SK-N-SH (cell line): ENCODE results near the gene CAPN5.

Experiments used
- EZH2phosphoT487 ChIP-seq: fragments of 200-600 bp; sonication (generic); IDR thresholded peaks from 2 replicates; pipeline ENCODE4 v1.6.1; 2017; ENCODE audit warnings: low read depth, mixed run types, mild to moderate bottlenecking, antibody characterized with exemption, moderate library complexity, borderline replicate concordance
- IRF3 ChIP-seq: fragments of 150-350 bp; IDR thresholded peaks from 2 replicates; pipeline ENCODE4 v1.6.1; 2016; ENCODE audit warnings: mild to moderate bottlenecking, low read depth, low read length
- MAX ChIP-seq: IDR thresholded peaks from 2 replicates; pipeline ENCODE4 v1.4.0; 2012; ENCODE audit warnings: low read depth
- MXI1 ChIP-seq: IDR thresholded peaks from 2 replicates; pipeline ENCODE4 v1.6.1; 2012; ENCODE audit warnings: mild to moderate bottlenecking, low read depth, low read length, improper control_type of control experiment
- RAD21 ChIP-seq: IDR thresholded peaks from 2 replicates; pipeline ENCODE4 v1.6.1; 2012; ENCODE audit warnings: mild to moderate bottlenecking, low read length
- RFX5 ChIP-seq: IDR thresholded peaks from 2 replicates; pipeline ENCODE4 v1.6.1; 2012; ENCODE audit warnings: mild to moderate bottlenecking, improper control_type of control experiment, low read length
- ZBTB33 ChIP-seq: IDR thresholded peaks from 2 replicates; pipeline ENCODE4 v1.4.0; 2012; ENCODE audit warnings: low read depth, borderline replicate concordance
- TF ChIP-seq, protein P1 (sequence below): fragments of 200-600 bp; sonication (generic); IDR thresholded peaks from 2 replicates; pipeline ENCODE4 v1.6.1; 2017; ENCODE audit warnings: antibody characterized with exemption, mild to moderate bottlenecking, moderate library complexity

GRCh38 chr11:77138106-77138649 lies 71.4 kb downstream of the CAPN5 start:
- TF ChIP-seq, protein P1, sequence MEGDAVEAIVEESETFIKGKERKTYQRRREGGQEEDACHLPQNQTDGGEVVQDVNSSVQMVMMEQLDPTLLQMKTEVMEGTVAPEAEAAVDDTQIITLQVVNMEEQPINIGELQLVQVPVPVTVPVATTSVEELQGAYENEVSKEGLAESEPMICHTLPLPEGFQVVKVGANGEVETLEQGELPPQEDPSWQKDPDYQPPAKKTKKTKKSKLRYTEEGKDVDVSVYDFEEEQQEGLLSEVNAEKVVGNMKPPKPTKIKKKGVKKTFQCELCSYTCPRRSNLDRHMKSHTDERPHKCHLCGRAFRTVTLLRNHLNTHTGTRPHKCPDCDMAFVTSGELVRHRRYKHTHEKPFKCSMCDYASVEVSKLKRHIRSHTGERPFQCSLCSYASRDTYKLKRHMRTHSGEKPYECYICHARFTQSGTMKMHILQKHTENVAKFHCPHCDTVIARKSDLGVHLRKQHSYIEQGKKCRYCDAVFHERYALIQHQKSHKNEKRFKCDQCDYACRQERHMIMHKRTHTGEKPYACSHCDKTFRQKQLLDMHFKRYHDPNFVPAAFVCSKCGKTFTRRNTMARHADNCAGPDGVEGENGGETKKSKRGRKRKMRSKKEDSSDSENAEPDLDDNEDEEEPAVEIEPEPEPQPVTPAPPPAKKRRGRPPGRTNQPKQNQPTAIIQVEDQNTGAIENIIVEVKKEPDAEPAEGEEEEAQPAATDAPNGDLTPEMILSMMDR: no peak
- TF ChIP-seq RAD21 (no peak), MXI1 (no peak), EZH2phosphoT487 (no peak), IRF3 (no peak), RFX5 (no peak), ZBTB33 (no peak), MAX (no peak)
